ENCODE measurements around the gene GABRE.
"Not testable (repeated sequence)": the region's sequence is repeated elsewhere in the genome, so short reads cannot be mapped to it uniquely, and the experiment has no call there.

GABRE gene

DNA sequence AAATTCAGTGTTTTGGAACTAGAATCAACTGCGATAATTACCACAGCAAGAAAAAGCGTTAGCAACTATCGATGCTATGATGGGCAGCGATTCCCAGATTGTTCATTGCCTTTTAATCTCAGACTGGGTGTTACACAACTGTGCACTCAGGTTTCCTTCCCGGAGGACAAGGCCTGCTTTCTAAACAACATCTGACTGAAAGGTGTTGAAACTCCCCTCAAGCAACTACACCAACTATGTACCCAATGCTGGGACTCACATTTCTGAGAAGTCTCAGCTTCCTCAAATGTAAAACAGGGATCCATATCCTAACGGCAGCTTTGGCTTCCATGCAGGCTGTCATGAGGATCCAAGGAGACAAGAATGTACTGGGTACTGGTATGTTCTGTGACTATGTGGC lies 8.2 kb downstream of the GABRE start:
- no peak for DNase-seq

DNA sequence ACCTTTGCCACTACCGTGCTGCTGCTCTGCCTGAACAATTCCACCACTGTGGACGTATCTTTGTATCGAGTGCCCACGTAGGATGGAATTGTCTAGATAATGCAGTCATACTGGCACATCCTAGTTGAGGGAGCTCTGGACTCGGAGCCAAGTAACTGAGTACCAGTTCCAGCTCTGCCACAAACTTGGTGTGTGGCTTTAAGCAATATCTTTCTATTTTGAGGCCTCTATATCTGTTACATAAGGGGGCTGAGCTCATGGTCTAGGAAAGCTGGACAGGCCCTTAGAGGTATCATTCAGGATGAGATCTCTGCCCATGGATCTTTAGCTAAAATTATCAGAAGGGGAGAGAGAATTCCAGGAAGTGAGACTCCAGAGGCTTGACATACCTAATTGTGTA lies 12.4 kb downstream of the GABRE start:
- no peak for DNase-seq

GRCh38 chrX:151958101-151958500 lies 16.4 kb downstream of the GABRE start:
- no peak for DNase-seq

GRCh38 chrX:151954730-151955129 lies 19.7 kb downstream of the GABRE start:
- DNase-seq: no peak

GRCh38 chrX:151938172-151938571 lies 36.3 kb downstream of the GABRE start:
- no peak for DNase-seq

GRCh38 chrX:151935358-151935757 lies 39.1 kb downstream of the GABRE start:
- no peak for DNase-seq

GRCh38 chrX:151929126-151929525 lies 45.4 kb downstream of the GABRE start:
- no peak for DNase-seq

GRCh38 chrX:151923648-151924047 lies 50.8 kb downstream of the GABRE start:
- no peak for DNase-seq

- DNase-seq: no peak
Observed at GRCh38 chrX:151922692-151923091, 51.8 kb downstream of the GABRE start.

GRCh38 chrX:151921866-151922265 lies 52.6 kb downstream of the GABRE start:
- DNase-seq: no peak

GRCh38 chrX:151921292-151921691 lies 53.2 kb downstream of the GABRE start:
- DNase-seq: no peak

DNA sequence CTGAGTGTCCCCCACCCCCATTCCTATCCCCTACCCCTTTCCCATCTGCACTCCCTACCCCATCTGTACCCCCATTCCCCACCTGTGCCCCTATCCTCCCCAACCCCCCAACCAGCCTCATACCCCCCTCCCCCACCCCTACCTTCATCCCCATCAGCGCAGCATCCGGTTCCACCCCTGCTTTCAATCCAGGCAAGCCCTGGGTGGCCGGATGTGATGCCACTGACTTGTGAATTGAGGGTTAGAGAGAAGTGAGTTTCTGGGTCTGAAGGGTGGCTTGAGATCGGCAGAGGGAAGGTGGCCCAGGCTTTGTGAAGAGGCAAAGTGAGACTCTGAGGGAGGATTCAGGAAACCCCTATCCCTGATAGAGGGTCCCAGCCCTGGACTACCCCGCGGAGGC lies 53.9 kb downstream of the GABRE start:
- DNase-seq: no peak

DNA sequence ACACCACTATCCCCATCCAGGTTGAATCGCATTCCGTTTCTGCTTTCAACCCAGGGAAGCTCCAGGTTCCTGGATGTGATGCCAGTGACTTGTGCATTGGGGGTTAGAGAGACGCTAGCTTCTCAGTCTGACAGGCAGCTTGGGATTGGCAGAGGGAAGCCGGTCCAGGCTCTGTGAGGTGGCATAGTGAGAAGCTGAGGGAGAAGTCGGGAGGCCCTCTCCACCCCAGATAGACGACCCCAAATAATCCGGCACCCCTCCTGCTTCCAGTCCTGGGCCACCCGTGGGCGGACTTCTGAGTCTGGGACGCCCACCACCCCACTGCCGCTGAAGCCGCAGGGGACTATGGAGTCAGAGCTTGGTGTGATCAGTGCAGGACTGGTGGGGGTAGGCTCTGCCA lies 54.4 kb downstream of the GABRE start:
- DNase-seq: no peak

GRCh38 chrX:151919610-151920009 lies 54.9 kb downstream of the GABRE start:
- DNase-seq: no peak

- DNase-seq: not testable (repeated sequence)
Observed at GRCh38 chrX:151918736-151919135, 55.7 kb downstream of the GABRE start.

GRCh38 chrX:151912780-151913179 lies 61.7 kb downstream of the GABRE start, which contains the start of gene MAGEA4:
MAGEA4 (plus strand) TSS chrX:151912889; CDS start chrX:151923665, 10,776 bp downstream.
- no peak for DNase-seq

DNA sequence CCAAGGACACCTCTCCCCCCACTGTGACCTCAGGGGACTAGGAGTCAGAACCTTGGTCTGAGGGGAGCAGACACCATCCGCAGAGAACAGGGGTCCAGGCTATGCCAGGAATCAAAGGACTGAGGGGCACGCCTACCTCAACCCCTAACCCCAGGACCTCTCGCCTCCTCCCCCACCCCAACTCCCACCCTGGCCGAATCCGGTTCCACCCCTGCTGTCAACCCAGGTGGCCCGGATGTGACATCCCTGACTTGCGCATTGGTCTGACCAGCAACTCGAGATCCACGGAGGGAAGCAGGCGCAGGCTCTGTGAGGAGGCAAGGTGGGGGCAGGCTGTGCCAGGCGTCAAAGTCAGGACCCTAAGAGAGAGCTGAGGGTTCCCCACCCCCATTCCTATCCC lies 62.3 kb downstream of the GABRE start:
- DNase-seq: no peak

DNA sequence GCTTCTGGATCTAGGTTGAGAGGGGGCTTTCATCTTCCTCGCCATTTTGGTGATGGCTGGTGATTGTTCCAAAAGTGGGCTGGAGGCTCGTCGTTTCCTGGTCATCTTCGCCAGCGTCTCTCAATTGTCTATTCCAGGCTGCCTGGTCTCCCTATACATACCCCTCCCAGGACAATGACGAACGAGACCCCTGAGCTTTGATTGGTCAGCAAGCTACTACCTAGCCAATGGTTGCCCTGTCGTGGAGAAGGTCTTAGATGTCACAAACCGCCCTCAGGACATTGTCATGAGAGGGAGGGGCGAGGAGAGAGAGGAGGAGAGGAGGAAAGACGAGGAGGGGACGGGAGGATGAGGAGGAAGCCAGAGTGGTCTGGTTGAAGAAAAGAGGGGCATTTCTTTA lies 69.5 kb downstream of the GABRE start:
- DNase-seq: no peak

All from activated T-cell treated with anti-CD3 and anti-CD28 coated beads, Interleukin-2, amount 50 U/mL, for 1 hour (primary cell).